PC-3 (cell line): Measurements from ENCODE around the gene PRPF40A.

Experiments
- CTCF ChIP-seq: fragments of 300-600 bp; sonication (generic); conservative IDR thresholded peaks from 2 replicates; pipeline ENCODE4 v1.5.1; 2017; ENCODE audit warnings: antibody characterized with exemption, low read depth, mild to moderate bottlenecking, low read length
- EZH2 ChIP-seq: fragments of 300-600 bp; sonication (generic); IDR thresholded peaks from one replicate; pipeline ENCODE4 v1.6.1; 2017; ENCODE audit warnings: antibody characterized with exemption, mild to moderate bottlenecking, low read length; ENCODE audit not compliant: unreplicated experiment
- EZH2phosphoT487 ChIP-seq: fragments of 300-600 bp; sonication (generic); IDR thresholded peaks from 2 replicates; pipeline ENCODE4 v1.6.1; 2018; ENCODE audit warnings: mild to moderate bottlenecking, antibody characterized with exemption, low read length, borderline replicate concordance

GRCh38 chr2:152718909-152719645 is 1.8 kb upstream of the PRPF40A start:
- no peak for TF ChIP-seq EZH2phosphoT487
- TF ChIP-seq EZH2 = no peak
- no peak for TF ChIP-seq CTCF
